Pons (tissue), 1 donor: ENCODE data around the gene SMIM34.

Experiments used
- DNase-seq: peaks from one replicate; pipeline ENCODE4 v3.0.0-alpha.2; 2016; ENCODE audit warnings: low spot score

Gene SMIM34

DNA sequence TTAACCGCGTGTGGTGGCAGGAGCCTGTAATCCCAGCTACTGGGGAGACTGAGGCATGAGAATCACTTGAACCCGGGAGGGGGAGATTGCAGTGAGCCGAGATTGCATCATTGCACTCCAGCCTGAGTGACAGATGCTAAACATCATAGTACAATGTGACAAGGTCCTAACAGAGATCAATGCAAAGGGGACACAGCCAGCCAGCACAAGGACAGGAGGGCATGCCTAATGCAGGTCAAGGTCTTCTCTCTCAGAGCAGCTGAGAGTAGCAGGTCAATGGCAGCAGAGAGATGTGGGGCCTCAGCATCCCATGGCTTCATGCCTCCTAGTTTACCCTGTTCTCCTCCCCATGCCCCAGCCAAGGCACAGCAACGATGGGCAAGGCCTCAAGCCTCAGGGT is 51.4 kb downstream of the SMIM34 start:
- no peak for DNase-seq

DNA sequence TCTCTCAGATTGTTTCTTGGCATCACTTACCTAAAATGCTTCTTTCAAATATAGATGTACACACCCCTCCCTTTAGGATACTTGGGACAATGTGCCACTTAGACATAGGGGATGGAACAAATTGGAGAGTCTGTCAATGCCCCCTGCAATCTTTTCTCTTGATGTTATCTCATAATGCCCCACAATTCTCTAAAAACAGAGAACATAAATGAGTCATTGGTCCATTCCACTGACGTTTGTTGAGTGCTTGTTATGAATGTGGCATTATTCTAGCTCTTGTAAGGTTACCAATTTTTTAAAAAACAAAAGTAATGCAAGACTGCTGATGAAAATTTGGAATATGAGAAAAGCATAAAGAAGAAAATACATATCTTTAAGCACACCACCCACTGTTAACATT is 54.0 kb downstream of the SMIM34 start:
- DNase-seq, result no peak
